NCI-H1092 (cell line): ENCODE data around the gene HTR3A.
"Not testable (repeated sequence)": the region's sequence is repeated elsewhere in the genome, so short reads cannot be mapped to it uniquely, and the experiment has no call there.

Source experiments
- DNase-seq: peaks from one replicate; lab custom pipeline; 2025; lab: John Stamatoyannopoulos, UW

HTR3A gene

DNA sequence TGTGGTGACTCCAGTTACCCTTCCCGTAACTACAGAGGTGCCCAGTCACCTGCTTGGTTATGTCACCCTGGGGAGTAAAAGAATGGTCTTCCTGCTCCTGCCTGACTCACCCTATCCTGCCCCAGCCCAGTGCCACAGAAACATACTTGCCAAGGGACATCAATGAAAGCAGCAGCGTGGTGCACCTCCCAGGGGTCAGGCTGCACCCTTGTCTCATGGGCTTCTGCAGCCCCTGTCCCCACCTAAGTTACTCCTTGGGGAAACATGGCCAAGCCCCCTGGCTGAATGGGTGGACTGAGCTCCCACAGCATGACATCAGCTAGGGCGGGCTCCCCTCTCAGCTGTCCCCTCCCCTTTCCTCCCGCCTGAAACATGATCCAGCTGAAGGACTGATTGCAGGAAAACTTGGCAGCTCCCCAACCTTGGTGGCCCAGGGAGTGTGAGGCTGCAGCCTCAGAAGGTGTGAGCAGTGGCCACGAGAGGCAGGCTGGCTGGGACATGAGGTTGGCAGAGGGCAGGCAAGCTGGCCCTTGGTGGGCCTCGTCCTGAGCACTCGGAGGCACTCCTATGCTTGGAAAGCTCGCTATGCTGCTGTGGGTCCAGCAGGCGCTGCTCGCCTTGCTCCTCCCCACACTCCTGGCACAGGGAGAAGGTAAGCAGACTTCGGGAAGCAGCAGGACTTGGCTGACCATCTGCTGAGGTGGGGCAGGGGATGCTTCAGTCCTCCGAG, at the start of gene HTR3A:
HTR3A (plus strand) TSS at position 368 of the 730 bp plus-strand sequence; CDS start at position 586, 218 bp downstream.
- peak; percentile 85 for DNase-seq

DNA sequence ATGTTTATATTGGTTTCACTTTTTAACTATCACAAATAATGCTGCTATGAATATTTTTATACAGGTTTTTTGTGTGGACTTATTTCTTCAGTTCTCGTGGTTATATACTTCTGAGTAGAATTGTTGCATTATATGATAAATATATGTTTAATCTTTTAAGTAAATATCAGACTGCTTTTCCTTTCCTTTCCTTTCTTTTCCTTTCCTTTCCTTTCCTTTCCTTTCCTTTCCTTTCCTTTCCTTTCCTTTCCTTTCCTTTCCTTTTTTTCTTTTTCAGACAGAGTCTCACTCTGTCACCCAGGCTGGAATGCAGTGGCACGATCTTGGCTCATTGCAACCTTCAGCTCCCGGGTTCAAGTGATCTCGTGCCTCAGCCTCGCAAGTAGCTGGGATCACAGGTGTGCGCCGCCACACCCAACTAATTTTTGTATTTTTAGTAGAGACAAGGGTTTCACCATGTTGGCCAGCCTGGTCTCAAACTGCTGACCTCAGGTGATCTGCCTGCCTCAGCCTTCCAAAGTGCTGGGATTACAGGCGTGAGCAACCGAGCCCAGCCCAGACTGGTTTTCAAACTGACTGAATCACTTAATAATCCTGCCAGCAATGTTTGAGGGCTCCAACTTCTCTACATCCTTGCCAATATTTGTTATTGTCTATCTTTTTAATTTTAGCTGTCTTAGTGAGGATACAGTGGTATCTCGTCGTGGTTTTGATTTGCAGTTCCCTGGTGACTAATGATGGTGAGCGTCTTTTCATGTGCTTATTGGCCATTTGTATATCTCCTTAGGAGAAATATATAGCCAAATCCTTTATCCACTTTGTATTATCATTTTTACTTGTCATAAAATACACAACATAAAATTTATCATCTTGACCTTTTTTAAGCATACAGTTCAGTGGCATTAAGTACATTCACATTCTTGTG, 48.4 kb upstream of the HTR3A start:
- DNase-seq: no peak

DNA sequence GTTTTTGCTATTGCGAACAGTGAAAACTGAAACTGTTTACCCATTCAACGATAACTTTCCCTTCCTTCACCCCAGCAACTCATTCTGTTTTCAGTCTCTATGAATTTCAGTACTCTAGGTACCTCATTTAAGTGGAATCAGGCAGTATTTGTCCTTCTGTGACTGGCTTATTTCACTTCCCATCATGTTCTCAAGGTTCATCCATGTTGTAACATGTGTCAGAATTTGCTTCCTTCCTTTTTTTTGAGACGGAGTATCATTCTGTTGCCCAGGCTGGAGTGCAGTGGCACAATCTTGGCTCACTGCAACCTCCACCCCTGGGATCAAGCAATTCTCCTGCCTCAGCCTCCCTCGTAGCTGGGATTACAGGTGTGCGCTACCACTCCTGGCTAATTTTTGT, 46.6 kb upstream of the HTR3A start:
- no peak for DNase-seq

DNA sequence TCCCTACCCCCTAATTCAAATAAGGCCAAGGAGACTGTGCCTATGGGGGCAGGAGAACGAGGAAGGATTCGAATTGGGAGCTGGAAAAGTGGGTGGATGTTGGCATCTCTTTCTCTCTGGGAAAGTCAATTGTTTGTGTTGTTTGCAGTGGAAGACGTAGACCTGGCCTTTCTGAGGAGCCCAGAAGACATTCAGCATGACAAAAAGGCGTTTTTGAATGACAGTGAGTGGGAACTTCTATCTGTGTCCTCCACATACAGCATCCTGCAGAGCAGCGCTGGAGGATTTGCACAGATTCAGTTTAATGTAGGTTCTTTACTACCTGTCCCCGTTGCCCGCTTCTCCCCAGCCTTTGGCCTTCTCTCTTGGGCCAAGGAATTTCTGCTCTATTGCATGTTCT, 42.1 kb upstream of the HTR3A start:
- no peak for DNase-seq

DNA sequence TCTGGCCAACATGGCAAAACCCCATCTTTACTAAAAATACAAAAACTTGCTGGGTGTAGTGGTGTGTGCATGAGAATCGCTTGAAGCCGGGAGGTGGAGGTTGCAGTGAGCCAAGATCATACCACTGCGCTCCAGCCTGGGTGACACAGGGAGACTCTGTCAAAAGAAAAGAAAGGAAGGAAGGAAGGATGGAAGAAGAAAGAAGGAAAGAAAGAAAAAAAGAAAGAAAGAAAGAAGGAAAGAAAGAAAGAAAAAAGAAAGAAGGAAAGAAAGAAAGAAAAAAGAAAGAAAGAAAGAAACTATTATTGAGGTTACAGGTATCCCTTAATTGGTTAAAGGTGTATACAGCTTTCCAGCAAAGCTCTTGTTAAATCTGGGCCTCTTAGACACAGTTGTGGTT, 40.7 kb upstream of the HTR3A start:
- not testable (repeated sequence) for DNase-seq

DNA sequence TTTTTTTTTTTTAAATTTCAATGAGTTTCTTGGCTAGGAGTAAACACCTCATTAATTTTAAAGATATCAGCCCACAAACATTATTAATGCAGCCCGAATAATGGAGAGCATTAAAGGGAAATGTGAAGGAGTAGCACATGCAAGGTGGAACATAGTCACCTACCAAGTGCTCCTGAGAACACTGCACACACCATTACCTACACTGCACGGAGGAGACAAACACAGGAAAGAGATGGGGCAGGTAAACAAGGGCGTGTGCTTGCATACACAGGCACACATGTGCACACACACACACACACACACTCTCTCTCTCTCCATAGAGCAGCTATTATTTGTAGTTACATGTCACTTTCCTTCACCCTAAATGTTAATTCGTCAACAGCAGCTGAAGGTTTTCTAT, 40.1 kb upstream of the HTR3A start:
- no peak for DNase-seq

DNA sequence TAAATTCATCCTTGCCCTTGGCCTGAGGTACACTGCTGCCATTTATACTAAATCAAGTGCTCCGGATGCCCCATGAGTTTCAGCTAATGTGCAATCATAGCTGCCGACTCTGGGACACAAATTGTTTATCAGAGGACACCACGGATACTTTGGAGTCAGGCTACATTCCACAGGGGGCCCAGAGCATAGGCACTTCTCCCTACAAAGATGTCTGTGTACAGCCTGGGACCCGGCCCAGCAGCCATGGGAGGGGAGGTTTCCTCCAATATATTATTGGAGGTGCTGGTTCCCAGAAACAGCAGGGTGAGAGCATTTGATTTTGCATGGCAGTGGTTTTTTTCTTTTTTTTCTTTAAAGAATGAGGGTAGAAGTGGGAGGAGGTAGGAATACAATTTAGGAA, 39.0 kb upstream of the HTR3A start:
- DNase-seq: no peak

DNA sequence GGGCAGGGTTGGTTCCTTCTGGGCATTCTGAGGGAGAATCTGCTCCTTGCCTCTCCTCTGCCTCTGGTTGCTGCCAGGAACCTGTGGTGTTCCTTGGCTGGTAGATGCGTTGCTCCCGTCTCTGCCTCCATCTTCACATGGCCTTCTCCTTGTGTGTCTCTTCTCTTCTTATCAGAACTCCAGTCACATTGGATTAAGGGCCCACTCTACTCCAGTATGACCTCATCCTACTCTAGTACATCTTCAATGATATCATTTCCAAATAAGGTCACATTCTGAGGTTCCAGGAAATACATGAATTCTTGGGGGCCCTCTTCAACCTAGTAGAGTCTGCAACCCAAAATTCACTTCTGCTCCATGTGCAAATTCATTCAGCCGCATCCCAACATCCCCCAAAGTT, 37.0 kb upstream of the HTR3A start:
- DNase-seq: no peak

DNA sequence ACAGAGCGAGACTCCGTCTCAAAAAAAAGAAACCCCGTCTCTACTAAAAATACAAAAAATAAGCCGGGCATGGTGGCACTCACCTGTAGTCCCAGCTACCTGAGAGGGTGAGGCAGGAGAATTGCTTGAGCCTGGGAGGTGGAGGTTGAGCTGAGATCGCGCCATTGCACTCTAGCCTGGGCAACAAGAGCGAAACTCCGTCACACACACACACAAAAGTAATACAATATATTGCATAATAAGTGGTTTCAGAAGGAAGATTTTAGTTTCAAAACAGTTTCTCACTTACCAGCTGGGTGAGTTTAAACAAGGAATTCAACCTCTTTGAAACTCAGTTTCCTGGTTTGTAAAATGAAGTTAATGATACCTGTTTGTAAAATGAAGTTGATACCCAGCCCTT, 32.7 kb upstream of the HTR3A start:
- DNase-seq: no peak

DNA sequence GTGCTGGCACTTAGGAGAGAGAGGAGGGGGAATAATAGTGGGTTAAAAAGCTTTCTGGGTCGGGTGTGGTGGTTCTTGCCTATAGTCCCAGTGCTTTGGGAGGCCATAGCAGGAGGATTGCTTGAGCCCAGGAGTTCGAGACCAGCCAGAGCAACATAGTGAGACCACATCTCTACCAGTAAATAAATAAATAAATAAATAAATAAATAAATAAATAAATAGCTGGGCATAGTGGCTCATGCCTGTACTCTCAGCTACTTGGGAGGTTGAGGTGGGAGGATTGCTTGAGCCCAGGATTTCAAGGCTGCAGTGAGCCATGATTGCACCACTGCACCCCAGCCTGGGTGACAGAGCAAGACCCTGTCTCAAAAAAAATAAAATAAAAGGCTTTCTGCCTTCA, 28.7 kb upstream of the HTR3A start:
- DNase-seq: not testable (repeated sequence)

DNA sequence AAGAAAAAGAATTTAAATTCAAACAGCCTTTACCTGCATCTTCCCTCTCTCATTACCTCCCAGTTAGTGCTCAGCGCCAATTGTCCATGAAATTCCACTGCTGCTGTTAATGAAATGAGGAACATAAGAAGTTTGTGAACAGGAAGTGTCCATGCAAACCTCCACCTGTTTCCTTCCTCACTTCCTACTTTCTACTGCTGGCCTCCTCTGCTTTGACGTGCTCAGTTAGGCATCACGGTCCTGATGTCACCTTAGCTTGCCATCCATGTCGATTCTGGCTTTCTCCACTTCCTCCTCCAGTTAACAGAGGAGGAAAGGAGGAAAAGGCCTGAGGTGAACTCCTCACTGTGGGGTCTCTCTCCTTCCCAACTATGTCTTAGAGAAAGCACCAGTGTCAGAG, 26.9 kb upstream of the HTR3A start:
- DNase-seq: no peak

DNA sequence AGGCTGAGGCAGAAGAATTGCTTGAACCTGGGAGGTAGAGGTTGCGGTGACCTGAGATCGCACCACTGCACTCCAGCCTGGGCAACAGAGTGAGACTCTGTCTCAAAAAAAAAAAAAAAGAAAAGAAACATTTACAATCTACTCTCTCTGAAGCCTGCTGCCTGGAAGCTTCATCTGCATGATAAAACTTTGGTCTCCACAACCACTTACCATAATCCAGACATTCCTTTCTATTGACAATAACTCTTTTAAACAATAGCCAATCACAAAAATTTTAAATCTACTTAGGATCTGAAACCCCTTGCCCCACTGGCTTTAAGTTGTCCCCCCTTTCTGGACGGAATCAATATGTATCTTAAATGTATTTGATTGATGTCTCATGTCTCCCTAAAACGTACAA, 25.0 kb upstream of the HTR3A start:
- no peak for DNase-seq

DNA sequence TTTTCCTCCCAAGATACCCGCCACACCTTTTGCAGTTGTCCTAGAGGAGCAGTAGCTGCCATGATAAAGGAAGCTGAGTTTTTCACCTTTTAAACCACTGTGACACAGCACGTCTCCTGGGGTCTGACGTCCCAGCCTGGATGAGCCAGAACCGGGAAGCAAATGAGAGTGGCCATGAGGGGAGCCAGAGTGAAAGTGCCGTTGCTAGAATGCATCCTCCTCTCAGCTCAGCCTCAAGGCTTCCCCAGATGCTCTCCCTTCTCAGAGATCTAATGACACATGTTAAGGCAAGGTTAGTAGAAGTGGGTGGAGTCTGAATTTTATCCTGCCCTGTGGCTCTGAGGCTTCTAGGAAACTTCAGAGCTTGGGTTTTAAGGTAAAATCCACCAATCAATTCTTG, 23.4 kb upstream of the HTR3A start:
- no peak for DNase-seq

DNA sequence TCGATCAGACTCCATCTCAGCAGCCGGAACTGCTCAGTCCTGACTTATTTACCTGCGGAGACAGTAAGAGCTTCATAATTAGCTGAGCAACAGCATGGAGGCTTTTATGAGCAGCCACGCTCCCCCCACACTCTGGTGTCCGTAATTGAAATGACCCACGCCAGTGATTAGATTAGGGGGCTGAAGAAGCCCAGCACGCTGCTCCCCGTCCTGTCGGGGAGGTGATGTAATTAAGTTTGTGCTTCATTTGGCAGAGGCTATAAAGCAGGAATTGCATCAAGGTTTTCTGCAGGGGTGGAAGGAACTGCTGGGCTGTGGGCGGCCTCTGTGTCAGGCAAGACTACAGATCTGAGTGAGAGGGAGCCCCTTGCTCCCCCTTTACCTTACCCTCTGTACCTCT, 22.8 kb upstream of the HTR3A start:
- no peak for DNase-seq

DNA sequence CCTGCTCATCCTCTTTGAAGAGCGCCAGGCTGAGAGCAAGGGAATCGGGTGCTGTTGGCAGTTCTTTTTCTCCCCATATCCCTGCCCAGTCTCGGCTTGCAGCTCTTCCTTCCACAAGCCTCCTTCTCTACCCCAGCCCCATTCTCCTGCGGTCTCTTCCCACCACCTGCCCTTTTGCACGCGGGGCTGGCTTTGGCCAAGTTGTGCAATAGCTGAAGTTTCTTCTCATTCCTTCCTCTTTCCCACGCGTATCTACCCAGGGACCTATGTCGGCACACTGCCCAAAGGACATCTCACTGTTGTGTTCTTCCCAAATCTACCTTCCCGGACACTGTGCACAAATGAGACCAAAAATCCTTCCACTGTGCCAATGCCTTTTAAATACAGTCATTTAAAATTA, 22.3 kb upstream of the HTR3A start:
- DNase-seq: no peak

DNA sequence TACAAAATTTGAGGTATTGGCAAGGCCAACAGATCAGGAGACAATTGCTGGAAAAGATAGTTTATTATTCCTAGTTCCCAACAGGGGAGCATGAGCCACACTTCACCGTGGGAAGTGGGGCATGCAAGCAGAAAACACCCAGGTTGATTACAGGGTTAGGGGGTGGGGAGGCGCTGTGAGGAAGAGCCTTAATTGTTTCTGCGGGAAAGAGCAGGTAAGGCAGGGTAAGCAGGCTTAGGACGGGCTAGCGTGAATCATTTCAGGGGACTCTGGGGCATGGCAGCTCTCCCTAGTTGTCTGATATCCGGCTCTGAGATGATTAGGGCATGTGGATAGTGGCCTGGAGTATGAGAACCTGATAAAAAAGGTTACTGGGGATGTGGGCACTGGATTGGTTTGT, 20.7 kb upstream of the HTR3A start:
- no peak for DNase-seq

DNA sequence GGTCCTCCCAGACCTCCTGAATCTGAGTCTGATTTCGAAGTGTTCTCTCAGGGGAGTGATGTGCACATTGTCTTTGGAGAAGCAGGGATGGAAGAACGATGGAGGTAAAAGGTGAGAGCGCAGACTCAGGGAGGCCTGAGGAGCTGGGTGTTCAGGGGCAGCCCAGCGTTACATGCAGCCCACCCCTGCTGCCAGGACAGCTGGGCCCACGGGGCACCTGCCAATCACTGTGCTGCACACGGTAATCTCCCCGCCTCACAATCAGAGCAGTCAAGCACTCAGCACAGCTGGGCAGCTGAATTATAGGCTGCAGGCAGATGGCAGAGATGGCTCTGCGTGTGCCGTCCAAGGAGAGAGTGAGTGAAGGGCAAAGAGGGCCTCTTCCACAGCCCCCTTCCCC, 17.9 kb upstream of the HTR3A start:
- peak; percentile 26 for DNase-seq

DNA sequence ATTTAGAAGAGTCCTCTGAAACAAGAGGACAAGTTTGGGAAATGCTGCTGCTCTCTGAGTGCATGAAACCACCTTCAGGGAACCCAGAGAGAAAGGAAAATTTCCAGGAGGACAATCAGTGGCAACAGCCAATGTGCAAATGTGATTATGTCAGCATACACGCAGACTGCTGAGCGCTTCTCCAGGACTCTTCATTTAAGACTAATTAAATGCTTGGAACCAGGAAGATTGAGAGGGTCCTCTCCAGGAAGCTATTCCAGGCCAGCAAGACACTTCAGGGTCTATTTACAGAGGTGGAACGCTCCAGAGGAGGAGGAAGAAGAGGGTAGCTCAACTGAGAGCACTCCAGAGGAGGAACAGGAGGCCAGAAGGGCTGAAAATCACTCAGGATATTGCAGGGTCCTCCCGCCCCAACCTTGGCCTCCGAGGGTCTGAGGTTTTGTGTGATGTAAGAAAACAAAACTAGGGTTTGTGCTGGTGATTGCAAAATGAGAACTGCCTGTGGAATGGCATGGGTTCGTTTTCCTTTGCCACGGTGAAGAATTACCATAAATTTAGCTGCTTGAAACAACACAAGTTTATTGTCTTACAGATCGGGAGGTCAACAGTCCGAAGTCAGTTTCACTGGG, 14.1 kb upstream of the HTR3A start:
- no peak for DNase-seq

DNA sequence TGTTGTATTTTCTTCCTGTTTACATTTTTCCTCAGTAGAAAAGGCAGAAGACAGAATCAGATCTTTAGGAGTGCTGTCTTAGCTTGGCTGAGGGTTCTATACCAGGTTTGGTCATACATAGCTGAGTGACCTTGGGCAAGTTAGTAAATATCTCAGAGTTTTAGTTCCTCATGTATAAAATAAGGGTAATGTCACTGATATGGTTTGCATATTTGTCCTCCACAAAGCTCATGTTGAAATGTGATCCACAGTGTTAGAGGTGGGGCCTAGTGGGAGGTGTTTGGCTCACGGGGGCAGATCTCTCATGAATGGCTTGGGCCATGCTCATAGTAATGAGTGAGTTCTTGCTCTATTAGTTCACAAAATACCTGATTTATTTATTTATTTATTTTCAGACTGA, 7.5 kb upstream of the HTR3A start:
- DNase-seq: no peak

DNA sequence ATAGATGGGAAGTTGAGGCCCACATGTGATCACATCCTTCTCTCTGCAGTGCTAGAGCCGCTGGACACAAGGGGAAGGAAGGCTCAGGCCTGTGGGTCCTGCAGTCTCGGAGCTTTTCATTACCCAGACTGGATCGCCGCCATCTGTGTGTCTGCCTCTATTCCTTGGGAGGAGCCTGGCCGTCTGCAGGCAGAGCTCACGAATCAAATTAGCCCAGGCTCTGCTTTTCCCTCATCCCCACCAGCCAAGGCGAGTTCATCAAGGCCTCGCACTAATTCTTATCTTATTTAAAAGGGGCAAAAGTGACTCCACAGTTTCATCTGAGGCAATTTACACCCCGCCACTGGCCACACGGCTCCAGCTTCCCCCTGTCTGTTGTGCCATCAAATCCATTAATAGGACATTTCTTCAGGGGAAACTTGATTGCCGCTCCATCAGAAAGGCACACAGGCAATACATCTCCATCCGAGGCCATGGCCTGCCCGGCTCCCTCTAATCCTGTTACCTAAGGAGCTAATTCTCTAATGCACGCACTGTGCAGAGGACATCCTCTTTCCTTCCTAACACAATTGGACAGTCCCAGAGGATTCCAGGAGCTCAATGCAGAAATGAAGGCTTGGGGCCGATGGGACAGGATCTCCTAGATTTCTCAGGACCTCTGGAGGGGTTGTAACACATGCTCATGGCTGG, 3.3 kb upstream of the HTR3A start:
- no peak for DNase-seq

DNA sequence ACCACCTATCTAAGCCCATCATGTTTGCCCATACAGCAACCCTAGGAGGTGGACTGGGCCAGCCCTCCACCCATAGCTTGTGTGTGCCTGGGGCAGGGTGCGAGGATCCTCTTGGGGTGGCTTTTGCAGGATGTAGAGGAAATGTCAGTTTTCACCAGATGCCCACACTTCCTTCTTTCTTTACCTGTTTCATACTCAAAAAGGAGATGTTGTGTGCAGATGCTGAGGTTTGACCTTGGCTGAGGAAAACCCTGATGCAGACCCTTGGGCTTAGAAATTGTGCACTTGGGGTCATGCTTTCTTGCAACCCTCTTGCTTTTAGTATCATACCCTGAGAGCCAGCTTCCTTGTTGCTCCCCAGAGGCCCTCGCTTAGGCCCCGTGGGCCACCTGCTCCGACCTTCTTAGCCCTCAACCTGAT, 2.2 kb downstream of the HTR3A start:
- DNase-seq: no peak

DNA sequence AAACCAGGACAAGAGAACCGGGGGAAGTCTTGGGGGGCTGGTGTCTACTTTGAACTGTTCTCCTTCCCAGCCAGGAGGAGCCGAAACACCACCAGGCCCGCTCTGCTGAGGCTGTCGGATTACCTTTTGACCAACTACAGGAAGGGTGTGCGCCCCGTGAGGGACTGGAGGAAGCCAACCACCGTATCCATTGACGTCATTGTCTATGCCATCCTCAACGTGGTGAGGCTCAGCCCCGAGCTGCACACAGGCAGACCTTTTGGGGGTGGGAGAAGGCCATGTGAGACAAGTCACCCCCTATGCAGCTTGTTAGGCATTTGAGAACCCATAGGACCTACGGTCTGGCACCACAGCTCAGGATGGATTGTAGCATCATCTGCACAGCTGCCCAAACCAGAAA, 2.8 kb downstream of the HTR3A start:
- DNase-seq: no peak
